Smooth muscle cell (in vitro differentiated cells): ENCODE results near the gene AKAP11. TPM values are rescaled to one million over a fixed set of nuclear protein-coding genes. Genes with fewer than 3 reads are reported as not detected.

Experiments
- DNase-seq: peaks from one replicate; lab custom pipeline; 2025; ENCODE audit not compliant: unreplicated experiment; lab: John Stamatoyannopoulos, UW
- H2AFZ ChIP-seq: fragments of 200-600 bp; sonication (generic); 2 replicates; pipeline ENCODE4 v1.6.0; 2016; ENCODE audit warnings: antibody characterized with exemption, low read depth, mild to moderate bottlenecking
- H3F3A ChIP-seq: fragments of 200-600 bp; sonication (generic); 2 replicates; pipeline ENCODE4 v1.6.0; 2017; ENCODE audit warnings: antibody characterized with exemption, low read depth
- H3K27ac ChIP-seq: fragments of 200-600 bp; sonication (generic); 2 replicates; pipeline ENCODE4 v1.5.1; 2016; ENCODE audit warnings: low read depth, mild to moderate bottlenecking
- H3K27me3 ChIP-seq: fragments of 200-600 bp; sonication (generic); 2 replicates; pipeline ENCODE4 v1.6.1; 2016; ENCODE audit warnings: low read depth, mild to moderate bottlenecking
- H3K36me3 ChIP-seq: fragments of 200-600 bp; sonication (generic); 2 replicates; pipeline ENCODE4 v1.5.1; 2016; ENCODE audit warnings: low read depth
- H3K4me1 ChIP-seq: fragments of 200-600 bp; sonication (generic); 2 replicates; pipeline ENCODE4 v1.5.1; 2016; ENCODE audit warnings: low read depth
- H3K4me2 ChIP-seq: fragments of 200-600 bp; sonication (generic); 2 replicates; pipeline ENCODE4 v1.6.0; 2016; ENCODE audit warnings: mild to moderate bottlenecking
- H3K4me3 ChIP-seq: fragments of 200-600 bp; sonication (generic); 2 replicates; pipeline ENCODE4 v1.5.1; 2016; ENCODE audit warnings: mild to moderate bottlenecking
- H3K79me2 ChIP-seq: fragments of 200-600 bp; sonication (generic); 2 replicates; pipeline ENCODE4 v1.6.0; 2016; ENCODE audit warnings: low read depth, mild to moderate bottlenecking
- H3K9ac ChIP-seq: fragments of 200-600 bp; sonication (generic); 2 replicates; pipeline ENCODE4 v1.6.0; 2016; ENCODE audit warnings: low read depth
- H3K9me3 ChIP-seq: fragments of 200-600 bp; sonication (generic); replicated peaks from 2 replicates; pipeline ENCODE4 v1.5.1; 2016; ENCODE audit warnings: low read depth
- H4K20me1 ChIP-seq: fragments of 200-600 bp; sonication (generic); 2 replicates; pipeline ENCODE4 v1.6.0; 2016; ENCODE audit warnings: low read depth
- WGBS: methylation state at CpG from one replicate; pipeline ENCODE4 v1.1.7; 2016; ENCODE audit warnings: low lambda C conversion rate; 5-methylcytosine and 5-hydroxymethylcytosine counted together
- polyA plus RNA-seq: library from polyadenylated mRNA; unstranded; fragments of >200 nt; fragmentation: Nextera tagmentation; extraction: Ambion mirVana; gene quantifications from 2 replicates; pipeline ENCODE4 v1.2.1, GENCODE V29; 2016
- total RNA-seq: library from RNA; depleted of rRNA; stranded (reverse); fragments of >200 nt; gene quantifications from 2 replicates; pipeline ENCODE4 v1.2.3, GENCODE V29; 2014
- TF ChIP-seq, protein P1 (sequence below): fragments of 200-600 bp; sonication (generic); IDR thresholded peaks from 2 replicates; pipeline ENCODE4 v1.5.1; 2017; ENCODE audit warnings: borderline replicate concordance, mild to moderate bottlenecking, antibody characterized with exemption; ENCODE audit not compliant: insufficient read depth, poor library complexity, severe bottlenecking

Gene AKAP11
- total and polyA plus RNA-seq, 2 experiments from 2014 or later = 2.1 to 27.5 TPM

DNA sequence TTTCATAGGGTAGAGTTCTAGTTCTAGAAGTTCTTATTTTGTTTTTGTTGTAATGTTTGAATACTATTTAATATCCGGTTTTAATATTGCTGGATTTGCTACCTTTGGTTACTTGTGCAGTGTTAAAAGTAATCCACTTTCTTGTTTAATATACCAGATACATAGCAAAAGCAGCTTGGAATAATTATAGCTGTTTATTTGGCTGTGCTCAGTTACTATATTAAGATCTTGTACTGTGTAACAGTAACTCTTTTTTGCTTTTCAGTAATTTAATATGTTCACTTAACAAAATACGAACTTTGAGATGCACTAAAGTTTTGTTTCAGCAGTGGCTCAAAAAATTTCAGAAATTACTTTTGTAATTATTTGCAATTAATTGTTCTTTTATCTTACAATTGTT, 50.9 kb downstream of the AKAP11 start:
- Histone ChIP-seq H3K4me3 (no peak overlapping the region), H3K79me2 (no peaks in the 10 kb centered on the region), H2AFZ (no peak overlapping the region), H3F3A (peaks cover 7% of the 10 kb centered on the region), H3K4me2 (no peak overlapping the region), H3K27me3 (no peaks in the 10 kb centered on the region), H3K27ac (no peak overlapping the region), H3K9me3 (no peaks in the 10 kb centered on the region), H3K9ac (no peak overlapping the region), H4K20me1 (no peaks in the 10 kb centered on the region), H3K36me3 (no peaks in the 10 kb centered on the region), H3K4me1 (peaks cover 14% of the 10 kb centered on the region)
- TF ChIP-seq, protein P1, sequence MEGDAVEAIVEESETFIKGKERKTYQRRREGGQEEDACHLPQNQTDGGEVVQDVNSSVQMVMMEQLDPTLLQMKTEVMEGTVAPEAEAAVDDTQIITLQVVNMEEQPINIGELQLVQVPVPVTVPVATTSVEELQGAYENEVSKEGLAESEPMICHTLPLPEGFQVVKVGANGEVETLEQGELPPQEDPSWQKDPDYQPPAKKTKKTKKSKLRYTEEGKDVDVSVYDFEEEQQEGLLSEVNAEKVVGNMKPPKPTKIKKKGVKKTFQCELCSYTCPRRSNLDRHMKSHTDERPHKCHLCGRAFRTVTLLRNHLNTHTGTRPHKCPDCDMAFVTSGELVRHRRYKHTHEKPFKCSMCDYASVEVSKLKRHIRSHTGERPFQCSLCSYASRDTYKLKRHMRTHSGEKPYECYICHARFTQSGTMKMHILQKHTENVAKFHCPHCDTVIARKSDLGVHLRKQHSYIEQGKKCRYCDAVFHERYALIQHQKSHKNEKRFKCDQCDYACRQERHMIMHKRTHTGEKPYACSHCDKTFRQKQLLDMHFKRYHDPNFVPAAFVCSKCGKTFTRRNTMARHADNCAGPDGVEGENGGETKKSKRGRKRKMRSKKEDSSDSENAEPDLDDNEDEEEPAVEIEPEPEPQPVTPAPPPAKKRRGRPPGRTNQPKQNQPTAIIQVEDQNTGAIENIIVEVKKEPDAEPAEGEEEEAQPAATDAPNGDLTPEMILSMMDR = no peak
- 98% methylated on average over 2 of the region's 2 CpGs for WGBS
- DNase-seq = no peak

- Histone ChIP-seq H3K4me1 (peaks cover 7% of the 10 kb centered on the region), H3K36me3 (no peaks in the 10 kb centered on the region), H3K79me2 (no peaks in the 10 kb centered on the region), H3K27ac (no peak overlapping the region), H3K9me3 (no peaks in the 10 kb centered on the region), H2AFZ (no peak overlapping the region), H4K20me1 (no peaks in the 10 kb centered on the region), H3F3A (peaks cover 7% of the 10 kb centered on the region), H3K9ac (no peak overlapping the region), H3K4me2 (peak overlapping the region; percentile 45), H3K27me3 (no peaks in the 10 kb centered on the region), H3K4me3 (no peak overlapping the region)
- DNase-seq = no peak
- TF ChIP-seq, protein P1 = no peak
Measured at GRCh38 chr13:42324704-42325103, 52.8 kb downstream of the AKAP11 start.

GRCh38 chr13:42327725-42328124, 55.8 kb downstream of the AKAP11 start:
- peaks cover 7% of the 10 kb centered on the region for H3K4me1 ChIP-seq
- H3K27ac ChIP-seq = no peak overlapping the region
- TF ChIP-seq, protein P1 = no peak
- H2AFZ ChIP-seq = no peak overlapping the region
- no peaks in the 10 kb centered on the region for H3K27me3 ChIP-seq
- H3K9me3 ChIP-seq = no peaks in the 10 kb centered on the region
- DNase-seq = no peak
- H3K36me3 ChIP-seq = no peaks in the 10 kb centered on the region
- H3K4me3 ChIP-seq = no peak overlapping the region
- H3K9ac ChIP-seq = no peak overlapping the region
- H4K20me1 ChIP-seq = no peaks in the 10 kb centered on the region
- no peaks in the 10 kb centered on the region for H3K79me2 ChIP-seq
- H3K4me2 ChIP-seq = no peak overlapping the region
- H3F3A ChIP-seq = peaks cover 6% of the 10 kb centered on the region

DNA sequence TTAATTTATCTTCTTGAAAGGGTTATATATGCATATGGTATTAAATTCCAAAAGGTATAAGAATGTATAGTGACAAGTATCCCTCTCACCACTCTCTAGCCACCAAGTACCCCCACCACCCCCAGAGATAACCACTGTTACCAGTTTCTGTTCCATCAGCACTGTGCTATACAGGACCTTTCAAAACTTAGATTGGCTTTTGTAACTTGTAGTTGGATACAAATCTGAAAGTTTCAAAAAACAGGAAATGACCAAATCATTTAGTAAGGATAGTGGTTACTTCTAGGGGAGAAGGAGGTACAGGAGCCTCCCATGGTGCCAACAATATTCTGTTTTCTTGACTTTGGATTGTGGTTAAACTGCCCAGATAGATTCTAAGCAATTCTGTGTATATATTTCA, 56.7 kb downstream of the AKAP11 start:
- TF ChIP-seq, protein P1 = no peak
- H3K27me3 ChIP-seq = no peaks in the 10 kb centered on the region
- H3K9me3 ChIP-seq = no peaks in the 10 kb centered on the region
- peaks cover 7% of the 10 kb centered on the region for H3K4me1 ChIP-seq
- no peaks in the 10 kb centered on the region for H4K20me1 ChIP-seq
- no peak overlapping the region for H3K4me2 ChIP-seq
- no peaks in the 10 kb centered on the region for H3K79me2 ChIP-seq
- H3F3A ChIP-seq = no peaks in the 10 kb centered on the region
- H3K36me3 ChIP-seq = no peaks in the 10 kb centered on the region
- H3K9ac ChIP-seq = no peak overlapping the region
- no peak overlapping the region for H2AFZ ChIP-seq
- H3K27ac ChIP-seq = no peak overlapping the region
- DNase-seq = no peak
- no peak overlapping the region for H3K4me3 ChIP-seq
